ENCODE measurements around the gene CMTM8.

The CMTM8 gene

GRCh38 chr3:32406486-32407408 is 168.3 kb downstream of the CMTM8 start:
- DNase-seq (ENCODE audit: extremely low read depth, low read depth) = no peak
- no peak overlapping the region for H3K4me3 ChIP-seq (replicated peaks; ENCODE audit: low read depth, low read length)
- no peak for TF ChIP-seq CTCF (IDR thresholded peaks at IDR 0.05; ENCODE audit: low read depth, low read length, missing control alignments)

DNA sequence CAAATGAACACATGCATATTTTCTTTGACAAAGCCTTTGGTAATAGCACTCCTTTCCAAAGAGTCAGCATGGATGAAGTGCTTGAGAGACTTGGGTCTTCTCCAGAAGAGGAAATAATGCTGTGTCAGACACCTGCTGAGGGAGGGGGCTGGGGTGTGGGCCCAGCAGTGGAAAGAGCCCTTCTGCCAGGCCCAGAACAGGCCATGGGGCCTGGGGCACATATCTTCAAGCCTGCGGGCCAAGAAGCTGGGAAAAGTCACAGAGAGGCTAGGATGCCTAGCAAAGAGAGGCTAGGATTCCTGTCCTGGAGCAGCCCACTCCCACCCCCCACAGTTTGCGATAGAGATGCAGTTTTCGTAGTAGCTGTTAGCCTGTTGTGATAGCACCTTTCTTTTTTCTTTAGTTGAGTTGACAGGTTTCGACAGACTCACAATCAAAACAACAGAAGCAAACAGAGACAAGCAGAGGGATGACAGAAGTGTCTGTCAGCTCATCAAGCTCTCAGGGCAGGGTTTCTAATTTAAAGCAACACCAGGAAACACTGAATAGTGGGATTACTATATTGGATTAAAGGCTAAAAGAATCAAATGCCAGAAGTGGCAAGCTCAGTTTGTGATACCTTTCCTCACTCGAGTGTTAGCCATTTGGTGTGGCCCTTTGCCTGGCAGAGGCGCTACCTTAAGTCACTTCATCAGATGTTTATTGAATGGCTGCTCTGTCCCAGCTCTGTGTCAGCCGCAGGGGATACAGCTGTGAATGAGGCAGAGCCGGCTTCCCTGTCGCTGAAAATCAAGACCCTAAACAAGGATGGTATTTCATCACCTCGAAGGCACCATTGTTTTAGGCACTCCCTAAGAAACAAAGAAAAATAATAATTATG is 172.1 kb downstream of the CMTM8 start:
- no peak overlapping the region for H3K4me3 ChIP-seq (replicated peaks; ENCODE audit: low read depth, low read length)
- no peak for DNase-seq (ENCODE audit: extremely low read depth, low read depth)
- no peak for TF ChIP-seq CTCF (IDR thresholded peaks at IDR 0.05; ENCODE audit: low read depth, low read length, missing control alignments)

GRCh38 chr3:32411442-32411841 is 173.0 kb downstream of the CMTM8 start:
- DNase-seq (ENCODE audit: extremely low read depth, low read depth) = no peak
- TF ChIP-seq CTCF (IDR thresholded peaks at IDR 0.05; ENCODE audit: low read depth, low read length, missing control alignments) = no peak
- H3K4me3 ChIP-seq (replicated peaks; ENCODE audit: low read depth, low read length) = no peak overlapping the region

GRCh38 chr3:32412887-32413286 is 174.4 kb downstream of the CMTM8 start:
- TF ChIP-seq CTCF (IDR thresholded peaks at IDR 0.05; ENCODE audit: low read depth, low read length, missing control alignments) = no peak
- H3K4me3 ChIP-seq (replicated peaks; ENCODE audit: low read depth, low read length) = no peak overlapping the region
- no peak for DNase-seq (ENCODE audit: extremely low read depth, low read depth)

GRCh38 chr3:32413845-32414521 is 175.5 kb downstream of the CMTM8 start:
- TF ChIP-seq CTCF (IDR thresholded peaks at IDR 0.05; ENCODE audit: low read depth, low read length, missing control alignments) = no peak
- no peak overlapping the region for H3K4me3 ChIP-seq (replicated peaks; ENCODE audit: low read depth, low read length)
- no peak for DNase-seq (ENCODE audit: extremely low read depth, low read depth)

GRCh38 chr3:32414522-32415202 is 176.2 kb downstream of the CMTM8 start:
- no peak for DNase-seq (ENCODE audit: extremely low read depth, low read depth)
- TF ChIP-seq CTCF (IDR thresholded peaks at IDR 0.05; ENCODE audit: low read depth, low read length, missing control alignments) = no peak
- H3K4me3 ChIP-seq (replicated peaks; ENCODE audit: low read depth, low read length) = no peak overlapping the region
